Activated naive CD4-positive, alpha-beta T cell treated with Interleukin-2 at 50 U/mL for 16 hours (primary cell): ENCODE measurements around the gene KIF5B.
"Not testable (repeated sequence)": the region's sequence is repeated elsewhere in the genome, so short reads cannot be mapped to it uniquely, and the experiment has no call there.

Source experiments
- DNase-seq: peaks from one replicate; pipeline ENCODE4 v3.0.0-alpha.2; 2020

Gene KIF5B

DNA sequence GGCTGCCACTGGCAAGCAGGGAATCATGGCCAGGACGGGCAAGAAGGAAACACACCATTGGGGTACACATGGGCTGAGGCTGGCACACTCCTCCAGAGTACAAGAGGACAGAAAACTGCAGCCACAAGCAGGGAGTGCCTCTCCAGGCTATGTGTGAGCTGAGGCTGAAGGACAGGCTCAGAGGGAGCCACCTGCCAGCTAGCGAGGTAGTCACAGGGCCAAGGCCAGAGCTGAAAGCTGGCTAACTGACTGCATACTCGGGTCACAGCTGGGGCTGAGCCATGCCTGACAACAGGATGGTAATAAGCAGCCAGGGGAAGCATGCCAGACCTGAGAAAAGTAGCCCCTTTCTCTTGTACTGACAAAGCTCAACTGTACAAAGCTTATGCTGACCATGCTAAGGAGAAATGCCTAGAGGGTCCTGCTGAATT, 52.0 kb downstream of the KIF5B start:
- DNase-seq: no peak

DNA sequence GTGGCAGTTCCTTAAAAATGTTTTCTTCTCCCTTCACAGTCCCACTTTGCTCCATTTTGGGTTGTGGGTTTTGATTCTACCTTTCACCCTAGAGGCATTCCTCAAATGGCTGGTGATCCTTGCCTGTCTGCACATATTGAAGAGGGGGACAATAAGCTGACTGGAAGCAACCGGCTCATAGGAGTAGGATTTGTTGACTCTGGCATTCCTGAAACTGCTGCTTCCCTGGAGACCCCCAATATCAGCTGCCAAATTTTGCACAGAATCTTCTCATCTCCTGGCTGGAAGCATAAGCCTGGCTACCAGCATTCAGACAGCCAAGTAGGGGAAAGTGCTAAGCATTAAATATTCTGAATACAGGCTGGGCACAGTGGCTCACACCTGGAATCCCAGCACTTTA, 53.7 kb downstream of the KIF5B start:
- no peak for DNase-seq

DNA sequence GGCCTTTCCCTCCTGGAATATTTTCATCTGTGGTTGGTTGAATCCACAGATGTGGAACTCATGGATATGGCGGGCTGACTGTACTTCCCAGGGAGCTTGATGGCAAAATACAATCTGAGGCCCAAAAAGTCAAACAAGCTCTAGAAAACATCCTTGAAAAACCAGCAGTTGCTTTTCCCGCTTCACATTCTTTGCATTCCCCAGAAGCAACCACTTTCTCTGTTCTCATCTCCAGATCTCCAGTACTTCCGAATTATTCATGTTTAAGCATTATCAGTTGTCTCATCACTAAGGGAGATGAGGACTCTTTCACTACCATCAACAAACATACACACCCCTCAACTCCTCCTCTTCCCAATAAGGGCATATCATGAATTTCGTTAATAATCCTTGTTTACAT, 55.3 kb downstream of the KIF5B start:
- DNase-seq: no peak

DNA sequence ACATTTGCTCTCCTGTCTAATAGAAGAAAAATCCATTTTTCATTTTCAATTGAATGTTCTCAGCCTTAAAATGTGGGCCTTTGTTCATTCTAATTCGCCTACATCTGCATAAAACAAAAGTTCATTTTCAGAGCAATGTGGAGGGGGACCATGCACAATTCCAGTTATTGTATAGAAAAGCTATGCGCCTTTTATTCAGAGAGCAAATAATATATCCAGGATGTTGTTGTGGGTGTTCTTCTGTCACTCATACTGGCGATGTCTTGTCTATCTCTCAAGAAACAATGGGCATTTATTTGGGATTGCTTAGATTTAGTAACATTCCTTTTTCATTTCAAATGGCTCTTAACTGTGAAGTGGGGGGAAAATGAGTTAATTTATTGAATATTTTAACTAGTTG, 56.4 kb downstream of the KIF5B start:
- no peak for DNase-seq

DNA sequence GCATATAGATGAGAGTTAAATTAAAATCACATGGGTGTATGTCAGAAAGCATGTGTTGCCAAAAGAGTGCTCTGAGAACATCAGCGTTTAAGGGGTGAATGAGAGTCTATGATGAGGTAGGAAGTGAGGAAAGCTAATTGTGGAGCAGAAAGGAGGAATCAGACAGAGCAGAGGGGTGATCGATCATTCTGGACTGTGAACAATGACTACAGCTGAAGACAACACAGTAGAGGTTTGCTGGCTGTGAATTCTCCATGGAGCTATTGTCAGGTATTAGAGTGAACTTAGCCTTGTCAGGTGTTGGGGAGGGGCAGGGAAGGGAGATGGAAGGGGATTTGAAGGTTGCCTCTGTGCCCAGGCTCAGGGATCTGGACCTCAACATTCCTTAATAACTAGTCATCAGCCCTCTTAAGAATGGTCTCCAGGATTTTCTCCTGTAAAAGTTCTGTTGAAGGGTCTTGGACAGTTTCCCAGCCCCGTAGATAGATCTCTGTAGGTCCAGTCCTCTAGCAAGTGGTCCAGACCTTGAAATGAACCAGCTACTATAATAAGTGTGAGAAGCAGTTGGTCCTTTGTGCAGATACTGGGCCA, 57.1 kb downstream of the KIF5B start:
- no peak for DNase-seq

DNA sequence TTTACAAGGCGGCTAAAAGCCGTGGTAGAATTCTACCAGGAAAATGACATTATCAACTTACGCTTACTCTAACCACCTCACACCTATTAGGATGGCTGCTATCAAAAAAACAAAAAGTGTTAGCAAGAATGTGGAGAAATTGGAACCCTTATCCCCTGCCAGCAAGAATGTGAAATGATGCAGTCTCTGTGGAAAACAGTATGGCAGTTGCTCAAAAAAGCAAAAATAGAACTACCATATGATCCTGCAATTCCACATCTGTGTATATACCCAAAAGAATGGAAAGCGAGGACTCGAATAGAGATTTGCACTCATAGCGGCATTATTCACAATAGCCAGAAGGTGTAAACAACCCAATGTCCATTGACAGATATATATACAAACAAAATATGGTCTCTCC, 61.3 kb downstream of the KIF5B start:
- DNase-seq: no peak

DNA sequence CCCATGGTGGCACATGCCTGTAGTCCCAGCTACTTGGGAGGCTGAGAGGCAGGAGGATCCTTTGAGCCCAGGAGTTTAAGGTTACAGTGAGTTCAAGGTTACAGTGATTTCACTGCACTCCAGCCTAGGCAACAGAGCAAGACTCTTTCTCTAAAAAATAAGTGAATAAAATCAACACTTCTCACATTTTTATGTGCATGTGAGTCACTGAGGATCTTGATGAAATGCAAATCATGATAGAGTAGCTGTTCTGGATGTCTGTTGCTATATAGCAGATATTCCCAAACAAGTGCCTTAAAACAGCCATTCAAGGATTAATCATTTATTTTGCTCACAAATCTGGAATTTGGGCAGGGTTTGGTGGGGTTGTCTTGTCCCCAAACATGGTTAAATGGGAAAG, 65.3 kb downstream of the KIF5B start:
- no peak for DNase-seq

DNA sequence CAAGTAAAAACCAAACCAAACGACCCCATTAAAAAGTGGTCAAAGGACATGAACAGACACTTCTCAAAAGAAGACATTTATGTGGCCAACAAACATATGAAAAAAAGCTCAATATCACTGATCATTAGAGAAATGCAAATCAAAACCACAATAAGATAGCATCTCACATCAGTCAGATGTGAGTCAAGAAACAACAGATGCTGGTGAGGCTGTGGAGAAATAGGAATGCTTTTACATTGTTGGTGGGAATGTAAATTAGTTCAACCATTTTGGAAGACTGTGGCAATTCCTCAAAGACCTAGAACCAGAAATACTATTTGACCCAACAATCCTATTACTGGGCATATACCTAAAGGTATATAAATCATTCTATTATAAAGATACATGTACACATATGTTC, 68.4 kb downstream of the KIF5B start:
- not testable (repeated sequence) for DNase-seq

DNA sequence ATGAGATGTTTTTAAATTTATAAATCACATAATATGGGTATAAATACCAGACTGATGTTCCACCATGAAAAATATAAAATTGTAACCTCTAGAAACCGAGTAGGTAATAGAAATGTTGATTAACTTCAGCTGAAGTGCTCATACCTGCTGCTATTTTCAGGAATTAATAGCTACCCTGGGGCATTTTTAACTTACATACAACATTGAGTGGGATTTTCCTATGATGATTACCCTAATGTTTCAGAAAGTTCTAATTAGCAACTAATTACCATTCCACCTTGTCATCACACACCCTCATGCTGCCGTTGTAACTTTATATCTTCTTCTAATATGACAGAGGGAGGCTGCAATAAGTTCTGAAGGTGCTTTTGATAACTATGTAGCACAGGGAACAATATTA, 74.1 kb downstream of the KIF5B start:
- no peak for DNase-seq

DNA sequence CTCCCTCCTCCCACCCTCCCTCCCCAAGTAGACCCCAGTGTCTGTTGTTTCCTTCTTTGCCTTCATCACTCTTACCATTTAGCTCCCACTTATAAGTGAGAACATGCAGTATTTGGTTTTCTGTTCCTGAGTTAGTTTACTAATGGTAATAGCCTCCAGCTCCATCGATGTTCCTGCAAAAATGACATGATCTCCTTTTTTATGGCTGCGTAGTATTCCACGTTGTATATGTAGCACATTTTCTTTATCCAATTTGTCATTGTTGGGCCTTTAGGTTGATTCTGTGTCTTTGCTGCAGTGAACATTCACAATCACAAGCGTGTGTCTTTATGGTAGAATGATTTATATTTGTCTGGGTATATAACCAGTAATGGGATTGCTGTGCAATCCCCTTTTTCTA, 75.8 kb downstream of the KIF5B start:
- DNase-seq: no peak

DNA sequence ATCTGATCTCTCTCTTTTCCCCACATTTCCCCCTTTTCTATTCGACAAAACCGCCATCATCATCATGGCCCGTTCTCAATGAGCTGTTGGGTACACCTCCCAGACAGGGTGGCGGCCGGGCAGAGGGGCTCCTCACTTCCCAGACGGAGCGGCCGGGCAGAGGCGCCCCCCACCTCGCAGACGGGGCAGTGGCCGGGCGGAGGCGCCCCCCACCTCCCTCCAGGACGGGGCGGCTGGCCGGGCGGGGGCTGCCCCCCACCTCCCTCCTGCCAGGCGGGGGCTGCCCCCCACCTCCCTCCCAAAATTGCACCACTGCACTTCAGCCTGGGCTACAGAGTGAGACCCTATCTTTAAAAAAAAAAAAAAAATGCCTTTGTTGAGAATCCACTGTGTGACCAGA, 77.2 kb downstream of the KIF5B start:
- not testable (repeated sequence) for DNase-seq

DNA sequence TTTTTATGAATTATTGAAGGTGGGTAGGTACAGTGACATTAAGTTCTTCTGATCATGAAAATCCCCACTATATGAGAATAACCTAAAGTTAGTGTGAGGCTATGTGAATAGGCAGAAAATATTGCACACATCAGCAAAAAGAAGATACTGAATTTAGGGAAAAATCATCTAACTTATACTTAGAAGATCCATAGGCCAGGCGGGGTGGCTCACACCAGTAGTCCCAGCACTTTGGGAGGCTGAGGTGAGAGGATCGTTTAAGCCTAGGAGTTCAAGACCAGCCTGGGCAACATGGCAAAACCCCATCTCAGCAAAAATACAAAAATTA, 78.1 kb downstream of the KIF5B start:
- DNase-seq: no peak

DNA sequence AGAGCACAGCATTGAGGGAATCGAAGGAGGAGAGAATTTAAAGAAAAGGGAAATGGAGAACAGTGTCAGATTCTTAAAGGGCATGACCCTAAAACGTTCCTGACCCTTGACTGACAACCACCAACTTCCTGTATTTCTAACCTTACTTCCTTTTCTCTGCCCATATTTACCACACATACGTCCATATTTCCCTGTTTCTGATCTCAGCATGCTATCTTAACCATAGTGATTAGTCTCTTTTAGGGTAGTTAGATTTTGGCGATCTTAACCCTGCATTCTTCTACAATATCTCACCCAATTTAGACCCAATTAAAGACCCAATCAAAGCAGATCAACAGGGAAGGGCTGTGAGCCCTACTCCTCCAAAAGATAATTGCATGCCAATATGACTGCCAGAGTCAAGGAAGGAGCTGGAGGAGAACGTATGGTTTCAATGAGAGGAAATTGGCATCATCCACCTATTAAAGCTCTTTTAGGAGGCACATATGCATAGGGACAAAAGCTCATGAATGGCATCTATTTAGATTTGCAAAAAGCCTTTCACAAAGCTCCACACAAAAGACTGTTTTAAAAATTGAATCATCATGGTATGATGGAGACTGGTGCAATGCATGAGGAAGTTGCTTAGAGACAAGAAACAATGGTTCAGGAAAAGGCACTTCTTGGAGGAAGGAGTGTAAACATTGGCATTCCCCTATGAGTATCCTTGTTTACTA, 78.6 kb downstream of the KIF5B start:
- no peak for DNase-seq

DNA sequence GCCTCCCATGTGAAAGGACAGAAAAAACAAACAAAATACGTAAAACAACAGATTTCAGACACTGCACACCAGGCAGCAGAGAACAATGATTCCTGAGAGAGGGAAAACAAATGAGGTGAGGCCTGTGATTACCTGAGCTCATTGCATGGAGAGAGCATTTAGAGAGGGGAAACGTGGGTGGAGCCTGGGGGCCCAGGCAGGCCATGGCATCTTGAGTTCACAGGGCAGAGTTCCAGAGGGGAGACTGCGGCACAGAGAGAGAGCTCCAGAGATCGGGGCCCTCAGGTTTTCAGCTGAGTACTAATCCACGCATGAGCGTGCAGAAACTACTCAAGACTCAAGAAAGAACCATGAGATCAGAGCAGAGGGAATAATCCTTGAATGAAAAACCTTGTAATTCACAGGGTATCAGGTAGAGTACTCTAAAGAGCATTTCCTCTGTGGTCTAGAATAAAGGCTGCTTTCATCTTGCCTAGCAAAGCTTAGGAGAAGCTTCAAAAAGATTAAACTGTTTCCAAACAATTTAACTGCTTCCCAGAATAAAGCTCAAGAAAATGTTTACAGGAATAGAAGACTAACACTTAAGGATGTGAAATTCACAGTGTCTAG, 81.0 kb downstream of the KIF5B start:
- DNase-seq: no peak

DNA sequence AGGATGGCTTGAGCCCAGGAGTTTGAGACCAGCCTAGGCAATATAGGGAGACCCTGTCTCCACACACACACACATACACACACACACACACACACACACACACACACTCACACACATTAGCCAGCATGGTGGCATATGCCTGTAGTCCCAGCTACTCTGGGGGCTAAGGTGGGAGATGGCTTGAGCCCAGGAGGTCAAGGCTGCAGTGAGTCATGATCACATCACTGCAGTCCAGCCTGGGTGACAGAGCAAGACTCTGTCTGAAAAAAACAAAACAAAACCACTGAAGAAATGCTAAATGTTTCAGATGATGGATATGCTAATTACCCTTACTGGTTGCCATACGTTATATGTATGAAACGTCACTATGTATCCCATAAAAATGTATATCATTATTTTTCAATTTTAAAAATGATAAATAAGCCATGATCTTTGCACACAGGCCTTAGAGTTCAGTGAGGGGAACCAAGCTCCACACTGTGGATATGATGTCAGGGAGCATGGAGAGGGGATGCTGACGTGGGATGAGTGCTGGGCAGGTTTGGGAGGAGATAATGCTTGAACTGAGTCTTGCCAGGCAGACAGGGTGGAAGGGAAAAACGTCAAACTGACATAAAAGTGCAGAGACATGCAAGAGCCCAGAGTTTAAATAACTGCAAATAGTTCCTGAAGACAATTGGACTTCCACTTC, 81.6 kb downstream of the KIF5B start:
- no peak for DNase-seq

DNA sequence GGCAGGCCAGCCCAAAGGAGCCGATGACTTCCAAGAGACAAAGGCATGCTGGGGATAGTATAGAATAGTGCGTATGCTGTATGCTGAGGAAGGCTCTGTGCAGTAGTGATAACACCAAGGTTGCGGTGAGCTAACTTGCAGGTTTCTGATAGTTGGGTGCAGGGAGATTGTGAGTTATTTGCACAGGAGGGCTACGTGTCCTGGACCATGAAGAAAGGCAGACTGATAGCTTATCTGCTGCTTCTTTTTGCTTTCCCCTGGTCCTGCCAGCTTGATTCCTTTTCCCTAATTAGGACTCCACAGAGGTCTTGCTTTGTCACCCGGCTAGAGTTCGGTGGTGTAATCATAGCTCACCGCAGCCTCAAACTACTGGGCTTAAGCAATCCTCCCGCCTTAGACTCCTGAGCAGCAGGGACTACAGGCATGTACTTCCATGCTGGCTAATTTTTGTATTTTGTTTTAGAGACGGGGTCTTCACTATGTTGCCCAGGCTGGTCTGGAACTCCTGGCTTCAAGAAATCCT, 83.6 kb downstream of the KIF5B start:
- no peak for DNase-seq

DNA sequence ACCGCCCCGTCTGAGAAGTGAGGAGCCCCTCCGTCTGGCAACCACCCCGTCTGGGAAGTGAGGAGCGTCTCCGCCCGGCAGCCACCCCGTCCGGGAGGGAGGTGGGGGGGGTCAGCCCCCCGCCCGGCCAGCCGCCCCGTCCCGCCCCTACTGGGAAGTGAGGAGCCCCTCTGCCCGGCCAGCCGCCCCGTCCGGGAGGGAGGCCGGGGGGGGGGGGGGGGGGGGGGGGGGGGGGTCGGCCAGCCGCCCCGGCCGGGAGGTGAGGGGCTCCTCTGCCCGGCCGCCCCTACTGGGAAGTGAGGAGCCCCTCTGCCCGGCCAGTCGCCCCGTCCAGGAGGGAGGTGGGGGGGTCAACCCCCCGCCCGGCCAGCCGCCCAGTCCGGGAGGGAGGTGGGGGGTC, 86.4 kb downstream of the KIF5B start:
- DNase-seq: not testable (repeated sequence)

DNA sequence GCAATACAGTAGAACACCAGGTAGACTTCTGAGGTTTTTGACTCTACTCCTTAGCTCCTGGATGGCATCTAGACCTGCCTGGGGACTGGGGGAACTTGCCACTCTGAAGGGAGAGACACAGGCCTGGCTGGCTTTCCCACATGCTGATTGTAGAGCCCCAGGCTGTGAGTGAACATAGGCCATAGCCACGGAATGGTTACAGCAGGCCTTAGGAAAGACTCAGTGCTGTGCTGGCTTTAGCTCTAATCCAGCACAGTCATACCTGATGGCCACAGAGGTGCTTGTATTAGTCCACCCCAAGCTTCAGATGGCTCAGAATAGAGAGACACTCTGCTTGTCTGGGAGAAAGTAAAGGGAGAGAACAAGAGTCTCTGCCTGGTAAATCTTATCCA, 92.6 kb downstream of the KIF5B start:
- no peak for DNase-seq

DNA sequence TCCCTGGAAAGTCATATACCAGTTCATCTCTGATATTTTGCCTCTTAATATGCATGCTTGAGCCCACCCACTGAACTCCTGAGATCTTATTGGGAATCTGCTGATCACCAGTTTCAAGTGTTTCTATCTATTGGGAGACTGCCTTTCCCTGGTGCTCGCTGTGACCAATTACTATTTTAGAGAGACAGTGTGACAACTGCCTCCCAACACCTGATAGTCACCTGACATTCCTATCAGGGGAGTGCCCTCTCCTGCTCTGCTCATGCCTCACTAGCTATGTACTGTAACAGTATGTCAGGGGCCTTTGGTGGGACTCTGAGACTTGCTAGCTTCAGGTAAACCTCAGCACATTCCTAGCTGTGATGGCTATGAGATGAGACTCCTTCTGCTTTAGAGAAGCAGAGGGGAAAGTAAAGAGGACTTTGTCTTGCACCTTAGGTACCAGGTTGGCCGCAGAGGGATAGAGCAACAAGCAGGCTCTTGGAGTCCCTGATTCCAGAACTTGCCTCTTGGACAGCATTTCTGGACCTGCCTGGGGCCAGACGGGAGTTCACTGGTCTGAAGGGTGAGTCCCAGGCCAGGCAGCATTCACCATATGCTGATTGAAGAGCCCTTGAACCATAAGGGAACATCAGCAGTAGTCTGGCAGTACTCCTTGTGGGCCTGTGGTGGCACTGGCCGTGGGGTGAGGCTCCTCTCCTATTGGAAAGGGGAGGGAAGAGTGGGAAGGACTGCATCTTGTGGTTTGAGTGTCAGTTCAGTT, 93.2 kb downstream of the KIF5B start:
- DNase-seq: no peak

DNA sequence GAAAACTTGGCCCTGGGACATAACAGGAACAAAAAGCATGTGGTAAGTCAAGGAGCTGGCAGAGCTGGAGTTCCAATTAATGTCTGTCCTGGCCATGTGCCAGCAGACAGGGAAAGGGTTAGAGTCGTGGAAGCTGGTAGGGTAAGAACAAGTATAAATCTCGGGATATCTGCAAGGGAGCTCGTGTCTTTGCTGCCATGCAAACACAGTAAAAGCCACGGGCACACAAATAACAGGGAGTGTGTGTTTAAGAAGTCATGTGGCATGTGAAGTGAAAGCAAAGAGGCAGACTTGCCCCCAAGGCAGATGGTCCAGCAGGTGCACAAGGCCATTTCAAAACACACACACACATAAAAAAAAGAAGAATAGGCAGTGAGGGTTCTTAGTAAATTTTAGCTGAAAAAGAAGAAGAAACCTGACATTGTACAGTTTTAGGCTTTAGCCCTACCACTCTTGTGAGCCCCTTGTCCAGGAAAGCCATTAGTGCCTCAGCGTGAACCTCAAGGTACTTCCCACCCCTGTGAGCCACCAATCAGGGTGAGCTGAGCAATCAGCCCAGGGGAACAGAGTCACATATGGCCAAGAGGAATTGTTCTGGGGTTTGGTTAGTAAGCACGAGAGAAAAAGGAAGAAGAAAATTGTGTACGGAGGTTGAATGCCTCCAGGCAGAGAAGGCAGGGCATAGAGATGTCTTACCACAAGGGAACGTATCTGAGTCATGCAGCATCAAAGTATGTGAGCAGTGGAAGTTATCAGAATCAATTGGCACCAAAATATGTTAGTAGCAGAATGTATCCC, 94.7 kb downstream of the KIF5B start:
- no peak for DNase-seq

DNA sequence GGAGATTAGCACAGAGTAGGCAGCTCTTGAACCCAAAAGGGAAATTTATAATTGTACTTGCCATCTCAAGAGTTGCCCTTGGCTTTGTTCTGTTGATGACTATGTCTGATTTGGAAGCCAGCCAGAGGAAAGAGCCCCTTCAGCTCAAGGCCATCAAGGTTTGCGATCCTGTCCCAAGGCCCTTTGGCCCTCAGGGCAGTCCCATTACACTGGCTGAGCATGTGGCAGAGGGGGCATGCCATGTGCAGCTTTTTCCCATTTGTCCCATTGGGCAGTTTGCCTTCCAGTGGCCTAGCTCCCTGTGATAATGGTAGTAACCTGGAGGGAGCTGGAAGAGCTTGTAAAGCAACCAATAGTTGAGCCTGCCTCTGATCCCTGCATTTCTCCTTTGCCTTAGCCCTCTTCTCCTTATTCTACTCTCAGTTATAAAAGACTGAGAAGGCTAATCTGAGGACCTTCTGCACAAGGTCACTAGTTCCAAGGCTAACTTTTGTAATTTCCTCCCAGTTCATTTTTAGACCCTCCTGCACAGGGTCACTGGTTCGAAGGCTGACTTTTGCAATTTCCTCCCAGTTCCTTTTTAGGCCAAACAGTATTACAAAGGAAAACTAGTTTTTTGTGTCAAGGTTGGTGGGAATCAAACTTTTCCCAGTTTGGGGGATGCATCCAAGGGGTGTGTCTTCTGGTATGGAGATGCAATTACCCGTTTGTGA, 96.6 kb downstream of the KIF5B start:
- no peak for DNase-seq
